Prostate gland (tissue), 2 donors: ENCODE data around the gene FBXW8.

Experiments used
- CTCF ChIP-seq, 4 experiments: fragments of 200-600 bp in 2 of 4; fragments of 450-650 bp in 2 of 4; sonication (generic) in 2 of 4; IDR thresholded peaks; 1 replicate in 3 of 4; 2 replicates in 1 of 4; pipeline ENCODE4 v1.5.1; 2016 to 2019; ENCODE audit warnings: antibody characterized with exemption in 4 of 4, mild to moderate bottlenecking in 2 of 4, moderate library complexity in 2 of 4
- POLR2A ChIP-seq: fragments of 450-650 bp; IDR thresholded peaks from one replicate; pipeline ENCODE4 v1.6.1; 2016; ENCODE audit warnings: antibody characterized with exemption, mild to moderate bottlenecking
- POLR2AphosphoS5 ChIP-seq: sonication (generic); formaldehyde crosslinking; IDR thresholded peaks from one replicate; pipeline ENCODE4 v1.6.1; 2017; ENCODE audit warnings: antibody characterized with exemption

GRCh38 chr12:116948298-116948697, 37.5 kb downstream of the FBXW8 start:
- no peak for TF ChIP-seq POLR2A
- TF ChIP-seq CTCF (IDR thresholded peaks at IDR 0.05) = no peak
- no peak for TF ChIP-seq POLR2AphosphoS5
